GM12878 (cell line): ENCODE data around the gene MAN1A1. TPM values are rescaled to one million over a fixed set of nuclear protein-coding genes. Genes with fewer than 3 reads are reported as not detected.

Experiments
- ATAC-seq: fragments of 200-7000 bp; cut with Tn5 transposase; 3 replicates; pipeline ENCODE4 v1.9.1; 2020; ENCODE audit warnings: mild to moderate bottlenecking, moderate library complexity
- BruUV-seq: library from RNA; stranded (reverse); fragments of 400-500 nt; replicated peaks from 2 replicates; lab custom pipeline; 2021; lab: Mats Ljungman, UMichigan
- CTCF ChIA-PET: fragments of 300-600 bp; sonication (Branson Sonifier 250); formaldehyde crosslinking; extraction: SDS; loops from one replicate; lab custom pipeline; 2021; ENCODE audit warnings: inconsistent platforms; lab: Yijun Ruan, JAX
- POLR2A ChIA-PET: fragments of 350-600 bp; formaldehyde crosslinking; extraction: SDS; loops from one replicate; lab custom pipeline; 2021; ENCODE audit warnings: inconsistent platforms; lab: Charles Lee
- RAD21 ChIA-PET: fragments of 300-600 bp; sonication (Branson Sonifier 250); formaldehyde crosslinking; loops from one replicate; lab custom pipeline; 2023; ENCODE audit warnings: antibody characterized with exemption; ENCODE audit not compliant: unreplicated experiment; lab: Charles Lee
- SMC1A ChIA-PET: fragments of 300-600 bp; sonication (Branson Sonifier 250); formaldehyde crosslinking; loops from one replicate; lab custom pipeline; 2023; ENCODE audit not compliant: unreplicated experiment, uncharacterized antibody; lab: Charles Lee
- DNase-seq: peaks from one replicate; pipeline ENCODE4 v3.0.0-alpha.2; 2011; ENCODE audit warnings: low read depth, low spot score
- FAIRE-seq: peaks from 3 replicates; lab custom pipeline; 2011; peaks lifted over from hg19 to GRCh38; lab: Jason Lieb, UNC
- H2AFZ ChIP-seq: 2 replicates; pipeline ENCODE4 v1.6.0; 2011; ENCODE audit warnings: low read depth, low read length, control low read depth; ENCODE audit not compliant: control insufficient read depth
- H3K27ac ChIP-seq: 2 replicates; pipeline ENCODE4 v1.5.1; 2011; ENCODE audit warnings: control low read depth; ENCODE audit not compliant: control insufficient read depth, insufficient read depth
- H3K27me3 ChIP-seq, 2 experiments: replicated peaks in 1 of 2; 2 replicates each; pipeline versions ENCODE4 v1.6.0 to v1.6.1; 2011; ENCODE audit warnings: low read length in 1 of 2; ENCODE audit not compliant: control insufficient read depth in 2 of 2, insufficient read depth in 2 of 2
- H3K36me3 ChIP-seq, 2 experiments: 2 replicates each; pipeline ENCODE4 v1.5.1; 2011; ENCODE audit warnings: low read length in 1 of 2; ENCODE audit not compliant: control insufficient read depth in 2 of 2, insufficient read depth in 2 of 2
- H3K4me1 ChIP-seq: 2 replicates; pipeline ENCODE4 v1.6.1; 2011; ENCODE audit warnings: mild to moderate bottlenecking, low read length, moderate library complexity, mixed read lengths; ENCODE audit not compliant: control insufficient read depth, insufficient read depth
- H3K4me2 ChIP-seq: 2 replicates; pipeline ENCODE4 v1.6.0; 2011; ENCODE audit warnings: control low read depth; ENCODE audit not compliant: control insufficient read depth, insufficient read depth
- H3K4me3 ChIP-seq: fragments of 200-600 bp; sonication (generic); 2 replicates; pipeline ENCODE4 v1.5.1; 2016
- H3K79me2 ChIP-seq: 2 replicates; pipeline ENCODE4 v1.6.0; 2011; ENCODE audit warnings: low read length; ENCODE audit not compliant: control insufficient read depth, insufficient read depth
- H3K9ac ChIP-seq: 2 replicates; pipeline ENCODE4 v1.8.0; 2011; ENCODE audit warnings: low read length, control low read depth, mixed read lengths; ENCODE audit not compliant: control insufficient read depth, insufficient read depth
- H3K9me3 ChIP-seq: replicated peaks from 3 replicates; pipeline ENCODE4 v1.5.1; 2011; ENCODE audit warnings: mild to moderate bottlenecking, low read length; ENCODE audit not compliant: control insufficient read depth, insufficient read depth
- H4K20me1 ChIP-seq: 2 replicates; pipeline ENCODE4 v1.6.0; 2011; ENCODE audit not compliant: control insufficient read depth, insufficient read depth
- CHD2 ChIP-seq: IDR thresholded peaks from 2 replicates; pipeline ENCODE4 v1.6.1; 2011; ENCODE audit warnings: low read depth, low read length, improper control_type of control experiment, borderline replicate concordance
- ESRRA ChIP-seq: IDR thresholded peaks from 2 replicates; pipeline ENCODE4 v1.6.1; 2012; ENCODE audit warnings: mild to moderate bottlenecking, low read length, improper control_type of control experiment
- ETV6 ChIP-seq, 2 experiments: fragments of 450-650 bp in 1 of 2; IDR thresholded peaks in 1 of 2; conservative IDR thresholded peaks in 1 of 2; 2 replicates each; pipeline ENCODE4 v1.6.1; 2014; ENCODE audit warnings: antibody characterized with exemption in 1 of 2, borderline replicate concordance in 1 of 2, low read depth in 1 of 2, mild to moderate bottlenecking in 1 of 2, moderate library complexity in 1 of 2
- GATAD2B ChIP-seq: fragments of 450-650 bp; conservative IDR thresholded peaks from 2 replicates; pipeline ENCODE4 v1.6.1; 2017; ENCODE audit warnings: low read depth, mild to moderate bottlenecking, moderate library complexity
- IKZF2 ChIP-seq, 2 experiments: fragments of 450-650 bp; IDR thresholded peaks; 2 replicates each; pipeline ENCODE4 v1.6.1; 2017; ENCODE audit warnings: mild to moderate bottlenecking in 2 of 2, moderate library complexity in 2 of 2
- NKRF ChIP-seq: fragments of 450-650 bp; conservative IDR thresholded peaks from 2 replicates; pipeline ENCODE4 v1.6.1; 2017; ENCODE audit warnings: mild to moderate bottlenecking, moderate library complexity
- PML ChIP-seq: IDR thresholded peaks from 2 replicates; pipeline ENCODE4 v1.6.1; 2012; ENCODE audit warnings: low read length, inconsistent platforms
- RELB ChIP-seq: fragments of 450-650 bp; IDR thresholded peaks from 2 replicates; pipeline ENCODE4 v1.6.1; 2017; ENCODE audit warnings: low read depth, mild to moderate bottlenecking, moderate library complexity
- SMC3 ChIP-seq: IDR thresholded peaks from 2 replicates; pipeline ENCODE4 v1.6.1; 2011; ENCODE audit warnings: low read length, improper control_type of control experiment, borderline replicate concordance
- SRF ChIP-seq, 2 experiments: IDR thresholded peaks; 2 replicates each; pipeline ENCODE4 v1.6.1; 2011; ENCODE audit warnings: low read depth in 2 of 2, low read length in 2 of 2, mild to moderate bottlenecking in 1 of 2, moderate library complexity in 1 of 2
- STAT1 ChIP-seq: fragments of 450-650 bp; conservative IDR thresholded peaks from 2 replicates; pipeline ENCODE4 v1.6.1; 2014; ENCODE audit warnings: antibody characterized with exemption, mild to moderate bottlenecking
- ZNF384 ChIP-seq: IDR thresholded peaks from 2 replicates; pipeline ENCODE4 v1.6.1; 2012; ENCODE audit warnings: low read depth, mild to moderate bottlenecking, low read length, improper control_type of control experiment, borderline replicate concordance
- ZZZ3 ChIP-seq: IDR thresholded peaks from 2 replicates; pipeline ENCODE4 v1.6.1; 2011; ENCODE audit warnings: low read depth; ENCODE audit not compliant: control insufficient read depth, insufficient read length
- WGBS: methylation state at CpG from one replicate; pipeline ENCODE4 v1.1.6; 2016; ENCODE audit warnings: low lambda C conversion rate; ENCODE audit not compliant: insufficient replicate concordance, insufficient coverage; ENCODE audit errors: missing lambda C conversion rate; 5-methylcytosine and 5-hydroxymethylcytosine counted together
- in situ Hi-C: fragments of 300-500 bp; cut with MboI; formaldehyde crosslinking; loops from 9 replicates; pipeline ENCODE4 v1.14.3; 2018; ENCODE audit warnings: mixed read lengths
- intact Hi-C: fragments of 100-400 bp; cut with micrococcal nuclease; formaldehyde crosslinking; loops from one replicate; pipeline ENCODE4 v1.14.2; 2022; ENCODE audit not compliant: unreplicated experiment
- polyA plus RNA-seq, 11 experiments: library from polyadenylated mRNA; depleted of rRNA in 4 of 11; unstranded in 6 of 11; stranded (reverse) in 5 of 11; fragments of >200 nt; fragmentation: Nextera tagmentation in 4 of 11; fragmentation: Illumina TruSeq in 1 of 11; extraction: Ambion mirVana in 4 of 11; extraction: Trizol in 1 of 11; gene quantifications; 1 replicate in 1 of 11; 2 replicates in 10 of 11; pipeline versions ENCODE4 v1.2.1 to v1.2.3, GENCODE V29; 2011 to 2016; ENCODE audit warnings: inconsistent platforms in 2 of 11, missing spikeins in 2 of 11, low read depth in 1 of 11
- total RNA-seq, 4 experiments: library from RNA; depleted of rRNA in 3 of 4; stranded (reverse); fragments of >200 nt in 3 of 4; fragmentation: Illumina TruSeq in 1 of 4; extraction: Trizol in 1 of 4; gene quantifications; 2 replicates each; pipeline versions ENCODE4 v1.2.1 to v1.2.3, GENCODE V29; 2013 to 2021
- TF ChIP-seq, protein P1 (sequence below): IDR thresholded peaks from 2 replicates; pipeline ENCODE4 v1.6.1; 2012; ENCODE audit warnings: low read depth, low read length, improper control_type of control experiment

The MAN1A1 gene
- total and polyA plus RNA-seq, 10 of the 15 experiments (the other 5 are each of a cell fraction or from before 2014, with no cell fraction given), result 5.4 to 28.1 (median 19.5) TPM

- no peak overlapping the region for H3K27ac ChIP-seq
- no peak overlapping the region for H3K9ac ChIP-seq
- no peaks in the 10 kb centered on the region for H3K79me2 ChIP-seq
- ChIA-PET POLR2A (interaction anchor here (1.2 kb wide), 1 partner anchor 14 kb away, joined by 3 read pairs; no protein-coding TSS in a partner anchor), CTCF (interaction anchor here (0.6 to 1.1 kb wide), 3 partner anchors 7 to 158 kb away, joined by 3 read pairs; no protein-coding TSS in a partner anchor), RAD21 (no interaction called here), SMC1A (interaction anchor here (0.9 to 1.4 kb wide), 3 partner anchors 14 to 477 kb away, joined by 3 read pairs; no protein-coding TSS in a partner anchor)
- peaks cover 0 to 1% of the 10 kb centered on the region in 2 experiments; a peak in 3 of 4 replicates for H3K36me3 ChIP-seq
- TF ChIP-seq ETV6 (conservative IDR thresholded peaks at IDR 0.05 in 1 of 2, IDR thresholded peaks at IDR 0.05 in 1 of 2; ENCODE audit: borderline replicate concordance in 1 of 2, low read depth in 1 of 2), result no peak
- TF ChIP-seq NKRF, result no peak
- no peak for TF ChIP-seq CHD2
- TF ChIP-seq ZZZ3, result no peak
- no peak for TF ChIP-seq SRF (IDR thresholded peaks at IDR 0.05; ENCODE audit: low read depth in 2 of 2, low read length in 2 of 2)
- TF ChIP-seq IKZF2 (IDR thresholded peaks at IDR 0.05), result no peak
- TF ChIP-seq SMC3, result no peak
- TF ChIP-seq STAT1, result no peak
- no peak for TF ChIP-seq ZNF384
- TF ChIP-seq RELB, result no peak
- no peak for TF ChIP-seq ESRRA
- TF ChIP-seq, protein P1, sequence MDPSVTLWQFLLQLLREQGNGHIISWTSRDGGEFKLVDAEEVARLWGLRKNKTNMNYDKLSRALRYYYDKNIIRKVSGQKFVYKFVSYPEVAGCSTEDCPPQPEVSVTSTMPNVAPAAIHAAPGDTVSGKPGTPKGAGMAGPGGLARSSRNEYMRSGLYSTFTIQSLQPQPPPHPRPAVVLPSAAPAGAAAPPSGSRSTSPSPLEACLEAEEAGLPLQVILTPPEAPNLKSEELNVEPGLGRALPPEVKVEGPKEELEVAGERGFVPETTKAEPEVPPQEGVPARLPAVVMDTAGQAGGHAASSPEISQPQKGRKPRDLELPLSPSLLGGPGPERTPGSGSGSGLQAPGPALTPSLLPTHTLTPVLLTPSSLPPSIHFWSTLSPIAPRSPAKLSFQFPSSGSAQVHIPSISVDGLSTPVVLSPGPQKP, result no peak
- TF ChIP-seq GATAD2B, result no peak
- no peak for TF ChIP-seq PML
- H3K27me3 ChIP-seq, result no peaks in the 10 kb centered on the region
- no peak overlapping the region for H2AFZ ChIP-seq
- 98% methylated on average over 5 of the region's 5 CpGs for WGBS
- no peaks in the 10 kb centered on the region for H3K4me1 ChIP-seq
- H3K9me3 ChIP-seq, result no peaks in the 10 kb centered on the region
- H3K4me2 ChIP-seq, result no peak overlapping the region
- no peak for FAIRE-seq
- in situ Hi-C loops, result no loop called here
- no peak for DNase-seq
- no peak for ATAC-seq
- BruUV-seq, result no TSS peak
- H3K4me3 ChIP-seq, result no peak overlapping the region
- intact Hi-C loops, result no loop called here
- H4K20me1 ChIP-seq, result no peaks in the 10 kb centered on the region
Observed at GRCh38 chr6:119186490-119186889, 163.1 kb downstream of the MAN1A1 start.
